Left hindlimb (tissue), 1 donor: ENCODE measurements around the gene LCT.
A peak's percentile ranks its signal among the peaks of the same experiment; 100 is the strongest.
"Not testable (repeated sequence)": the region's sequence is repeated elsewhere in the genome, so short reads cannot be mapped to it uniquely, and the experiment has no call there.

Experiments
- DNase-seq: peaks from one replicate; pipeline ENCODE4 v3.0.0-alpha.2; 2018

LCT gene

GRCh38 chr2:135796606-135797005, 40.4 kb downstream of the LCT start:
- no peak for DNase-seq

GRCh38 chr2:135795641-135796040, 41.3 kb downstream of the LCT start:
- not testable (repeated sequence) for DNase-seq

GRCh38 chr2:135792401-135793150, 44.4 kb downstream of the LCT start:
- no peak for DNase-seq

GRCh38 chr2:135791418-135792190, 45.4 kb downstream of the LCT start:
- DNase-seq, result no peak

GRCh38 chr2:135790423-135790822, 46.6 kb downstream of the LCT start:
- DNase-seq, result no peak

- DNase-seq, result no peak
Observed at GRCh38 chr2:135786823-135787222, 50.2 kb downstream of the LCT start.

- no peak for DNase-seq
Observed at GRCh38 chr2:135785032-135785431, 52.0 kb downstream of the LCT start.

- DNase-seq, result no peak
Observed at GRCh38 chr2:135783439-135783838, 53.5 kb downstream of the LCT start.

- no peak for DNase-seq
Observed at GRCh38 chr2:135782231-135782630, 54.8 kb downstream of the LCT start.

- DNase-seq, result no peak
Observed at GRCh38 chr2:135776367-135776766, 60.6 kb downstream of the LCT start.

GRCh38 chr2:135775420-135775819, 61.6 kb downstream of the LCT start:
- DNase-seq, result no peak

GRCh38 chr2:135773917-135774316, 63.1 kb downstream of the LCT start:
- no peak for DNase-seq

GRCh38 chr2:135773319-135773718, 63.7 kb downstream of the LCT start:
- DNase-seq, result no peak

- no peak for DNase-seq
Observed at GRCh38 chr2:135768863-135769262, 68.1 kb downstream of the LCT start.

GRCh38 chr2:135762530-135762929, 74.5 kb downstream of the LCT start:
- DNase-seq, result no peak

- DNase-seq, result no peak
Observed at GRCh38 chr2:135762022-135762421, 75.0 kb downstream of the LCT start.

GRCh38 chr2:135756692-135757091, 80.3 kb downstream of the LCT start:
- DNase-seq, result no peak

GRCh38 chr2:135755573-135755972, 81.4 kb downstream of the LCT start:
- DNase-seq, result no peak

- no peak for DNase-seq
Observed at GRCh38 chr2:135745545-135745944, 91.4 kb downstream of the LCT start.

- DNase-seq, result no peak
Observed at GRCh38 chr2:135744760-135745314, 92.1 kb downstream of the LCT start.

- DNase-seq, result no peak
Observed at GRCh38 chr2:135743860-135744259, 93.1 kb downstream of the LCT start.

- DNase-seq, result no peak
Observed at GRCh38 chr2:135742325-135742757, 94.6 kb downstream of the LCT start.

GRCh38 chr2:135741395-135742324, 95.3 kb downstream of the LCT start, which contains the start of gene UBXN4:
TSS of gene UBXN4 (plus strand) at chr2:135741855. CDS start at chr2:135741930, 75 bp downstream.
- DNase-seq, result peak; percentile 98
